Upper lobe of left lung (tissue), 4 donors: Measurements from ENCODE around the gene PLPPR3.

Source experiments
- CTCF ChIP-seq, 6 experiments: fragments of 450-650 bp in 4 of 6; fragments of 200-600 bp in 2 of 6; sonication (generic) in 2 of 6; IDR thresholded peaks; one replicate each; pipeline ENCODE4 v1.5.1; 2016 to 2019; ENCODE audit warnings: antibody characterized with exemption in 6 of 6
- POLR2A ChIP-seq, 4 donors: fragments of 450-650 bp; IDR thresholded peaks; one replicate each; pipeline ENCODE4 v1.5.1; 2016 to 2017; ENCODE audit warnings: antibody characterized with exemption in 4 of 4, mild to moderate bottlenecking in 2 of 4

- TF ChIP-seq POLR2A (IDR thresholded peaks at IDR 0.05) (no peak), CTCF (IDR thresholded peaks at IDR 0.05) (no peak)
Measured at GRCh38 chr19:854549-854948, 32.8 kb upstream of the PLPPR3 start.
